H9 (cell line): ENCODE data around the gene MUTYH. TPM values are rescaled to one million over a fixed set of nuclear protein-coding genes. Genes with fewer than 3 reads are reported as not detected.

Source experiments
- DNase-seq: peaks from one replicate; pipeline ENCODE4 v3.0.0-alpha.2; 2017
- H2AFZ ChIP-seq: one replicate; pipeline ENCODE4 v1.6.1; 2013; ENCODE audit warnings: mild to moderate bottlenecking, low read length, control low read depth, moderate library complexity
- H2AK5ac ChIP-seq: 2 replicates; pipeline ENCODE4 v1.6.1; 2013; ENCODE audit warnings: low read length, control low read depth, mixed read lengths; ENCODE audit not compliant: insufficient read length
- H2BK120ac ChIP-seq: one replicate; pipeline ENCODE4 v1.6.1; 2013; ENCODE audit warnings: low read depth, mild to moderate bottlenecking, low read length, control low read depth, inconsistent platforms; ENCODE audit not compliant: poor library complexity, severe bottlenecking
- H2BK12ac ChIP-seq: 2 replicates; pipeline ENCODE4 v1.6.1; 2013; ENCODE audit warnings: low read length, control low read depth, mixed read lengths, low read depth; ENCODE audit not compliant: insufficient read length
- H2BK15ac ChIP-seq: 2 replicates; pipeline ENCODE4 v1.6.1; 2013; ENCODE audit warnings: low read depth, low read length, control low read depth
- H2BK20ac ChIP-seq: one replicate; pipeline ENCODE4 v1.6.1; 2013; ENCODE audit warnings: low read depth, mild to moderate bottlenecking, low read length, control low read depth, inconsistent platforms; ENCODE audit not compliant: poor library complexity, severe bottlenecking
- H2BK5ac ChIP-seq: 2 replicates; pipeline ENCODE4 v1.6.1; 2013; ENCODE audit warnings: low read length, control low read depth, mixed read lengths; ENCODE audit not compliant: insufficient read length
- H3K14ac ChIP-seq: 2 replicates; pipeline ENCODE4 v1.6.1; 2013; ENCODE audit warnings: low read length, control low read depth; ENCODE audit not compliant: insufficient read depth
- H3K18ac ChIP-seq: 2 replicates; pipeline ENCODE4 v1.6.1; 2013; ENCODE audit warnings: low read depth, mild to moderate bottlenecking, mixed read lengths, low read length, control low read depth; ENCODE audit not compliant: insufficient read length
- H3K23ac ChIP-seq: 2 replicates; pipeline ENCODE4 v1.6.1; 2013; ENCODE audit warnings: low read length, control low read depth, mixed read lengths, low read depth; ENCODE audit not compliant: insufficient read length
- H3K23me2 ChIP-seq: 2 replicates; pipeline ENCODE4 v1.6.1; 2013; ENCODE audit warnings: low read depth, mild to moderate bottlenecking, mixed read lengths, low read length, control low read depth; ENCODE audit not compliant: insufficient read length, poor library complexity, severe bottlenecking
- H3K27ac ChIP-seq: 2 replicates; pipeline ENCODE4 v1.5.1; 2013; ENCODE audit warnings: low read length, control low read depth, mixed read lengths, low read depth; ENCODE audit not compliant: insufficient read length
- H3K27me3 ChIP-seq: 2 replicates; pipeline ENCODE4 v1.6.1; 2013; ENCODE audit warnings: low read length, control low read depth, inconsistent platforms; ENCODE audit not compliant: insufficient read depth
- H3K4ac ChIP-seq: 2 replicates; pipeline ENCODE4 v1.6.1; 2013; ENCODE audit warnings: low read depth, mild to moderate bottlenecking, control low read depth, inconsistent platforms, low read length, moderate library complexity
- H3K4me1 ChIP-seq: 2 replicates; pipeline ENCODE4 v1.6.1; 2013; ENCODE audit warnings: low read length, control low read depth, inconsistent platforms; ENCODE audit not compliant: insufficient read depth
- H3K4me2 ChIP-seq: 2 replicates; pipeline ENCODE4 v1.6.1; 2013; ENCODE audit warnings: low read length, control low read depth, mixed read lengths; ENCODE audit not compliant: insufficient read length, insufficient read depth
- H3K56ac ChIP-seq: 2 replicates; pipeline ENCODE4 v1.6.1; 2013; ENCODE audit warnings: low read depth, mild to moderate bottlenecking, mixed read lengths, low read length, control low read depth; ENCODE audit not compliant: insufficient read length
- H3K79me1 ChIP-seq: 2 replicates; pipeline ENCODE4 v1.6.1; 2013; ENCODE audit warnings: low read depth, mild to moderate bottlenecking, moderate library complexity, low read length, control low read depth, inconsistent platforms; ENCODE audit not compliant: insufficient read depth, poor library complexity, severe bottlenecking
- H3K79me2 ChIP-seq: 2 replicates; pipeline ENCODE4 v1.6.1; 2013; ENCODE audit warnings: low read length, control low read depth, inconsistent platforms; ENCODE audit not compliant: insufficient read depth
- H3K9ac ChIP-seq: 2 replicates; pipeline ENCODE4 v1.6.1; 2013; ENCODE audit warnings: low read length, control low read depth, mixed read lengths; ENCODE audit not compliant: insufficient read length; ENCODE audit errors: extremely low read depth
- H3K9me3 ChIP-seq: one replicate; pipeline ENCODE4 v1.6.1; 2013; ENCODE audit warnings: low read depth, low read length, inconsistent platforms; ENCODE audit not compliant: control insufficient read depth
- H3T11ph ChIP-seq: one replicate; pipeline ENCODE4 v1.6.1; 2013; ENCODE audit warnings: mild to moderate bottlenecking, low read length, control low read depth, inconsistent platforms
- H4K20me1 ChIP-seq: one replicate; pipeline ENCODE4 v1.6.1; 2013; ENCODE audit not compliant: control insufficient read depth, insufficient read length, insufficient read depth
- H4K5ac ChIP-seq: 2 replicates; pipeline ENCODE4 v1.6.1; 2013; ENCODE audit warnings: low read depth, mild to moderate bottlenecking, mixed read lengths, low read length, control low read depth; ENCODE audit not compliant: insufficient read length
- H4K8ac ChIP-seq: replicated peaks from 2 replicates; pipeline ENCODE4 v1.6.1; 2013; ENCODE audit warnings: low read length, control low read depth, mixed read lengths, low read depth; ENCODE audit not compliant: insufficient read length
- H4K91ac ChIP-seq: 2 replicates; pipeline ENCODE4 v1.6.1; 2013; ENCODE audit warnings: low read depth, mild to moderate bottlenecking, moderate library complexity, mixed read lengths, low read length, control low read depth; ENCODE audit not compliant: insufficient read length
- H3K27ac Mint-ChIP-seq, 3 experiments: 2 replicates in 2 of 3; 3 replicates in 1 of 3; pipeline ENCODE4 v1.8.0; 2020 to 2021; ENCODE audit warnings: mixed read lengths in 3 of 3, mild to moderate bottlenecking in 1 of 3, moderate library complexity in 1 of 3
- H3K27me3 Mint-ChIP-seq: 2 replicates; pipeline ENCODE4 v1.8.0; 2021; ENCODE audit warnings: low read depth, mild to moderate bottlenecking, moderate library complexity, mixed read lengths
- H3K36me3 Mint-ChIP-seq, 3 experiments: 2 replicates in 2 of 3; 3 replicates in 1 of 3; pipeline ENCODE4 v1.8.0; 2020 to 2021; ENCODE audit warnings: low read depth in 3 of 3, mixed read lengths in 3 of 3; ENCODE audit not compliant: insufficient read depth in 1 of 3
- H3K4me1 Mint-ChIP-seq, 2 experiments: 2 replicates each; pipeline ENCODE4 v1.8.0; 2020; ENCODE audit warnings: mixed read lengths in 2 of 2
- H3K4me3 Mint-ChIP-seq, 2 experiments: 2 replicates in 1 of 2; 3 replicates in 1 of 2; pipeline ENCODE4 v1.8.0; 2020 to 2021; ENCODE audit warnings: mild to moderate bottlenecking in 2 of 2, mixed read lengths in 2 of 2, moderate library complexity in 1 of 2
- H3K9me3 Mint-ChIP-seq, 2 experiments: 2 replicates in 1 of 2; 3 replicates in 1 of 2; pipeline ENCODE4 v1.8.0; 2020; ENCODE audit warnings: mild to moderate bottlenecking in 2 of 2, mixed read lengths in 2 of 2, moderate library complexity in 1 of 2
- WGBS: extraction: QIAGEN DNeasy Blood & Tissue Kit; methylation state at CpG from one replicate; pipeline ENCODE4 v1.1.7; 2013; ENCODE audit warnings: missing lambda C conversion rate, low lambda C conversion rate, mixed read lengths; ENCODE audit not compliant: insufficient read length; ENCODE audit errors: extremely low coverage; 5-methylcytosine and 5-hydroxymethylcytosine counted together
- total RNA-seq: library from RNA; stranded (reverse); gene quantifications from 2 replicates; pipeline ENCODE4 v1.2.1, GENCODE V29; 2021
- TF ChIP-seq, protein P1 (sequence below): fragments of 200-600 bp; sonication (generic); conservative IDR thresholded peaks from 3 replicates; pipeline ENCODE4 v1.8.0; 2021; ENCODE audit warnings: antibody characterized with exemption, mild to moderate bottlenecking

MUTYH gene
- total RNA-seq, 1 experiment from 2014 or later = 52.6 TPM

DNA sequence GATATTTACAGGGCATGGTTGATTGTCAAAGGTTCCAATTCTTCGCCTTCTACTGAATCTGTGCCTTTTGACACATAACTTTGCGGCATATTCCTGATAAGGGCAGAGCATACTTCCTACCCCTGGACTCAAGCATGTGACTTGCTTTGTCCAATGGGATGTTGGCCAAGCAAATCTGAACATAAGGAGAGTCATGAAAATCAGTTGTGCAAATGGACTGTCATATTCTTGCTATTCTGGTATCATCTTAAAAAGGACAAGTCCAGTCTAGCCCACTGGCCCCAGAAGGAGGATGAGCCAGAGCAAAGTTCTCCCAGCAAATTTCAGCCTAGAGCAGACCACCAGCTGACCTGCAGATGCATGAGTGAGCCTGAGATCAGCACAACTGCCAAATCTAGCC lies 41.0 kb upstream of the MUTYH start:
- Histone ChIP-seq H4K8ac (no peak overlapping the region), H3K79me1 (no peaks in the 10 kb centered on the region), H3K27me3 (no peaks in the 10 kb centered on the region), H2BK20ac (no peak overlapping the region), H3K14ac (no peak overlapping the region), H3K4me1 (no peaks in the 10 kb centered on the region), H3K23ac (no peak overlapping the region), H3K56ac (no peak overlapping the region), H3K9ac (no peak overlapping the region), H4K20me1 (no peaks in the 10 kb centered on the region), H2BK5ac (no peak overlapping the region), H3K79me2 (no peaks in the 10 kb centered on the region), H2BK120ac (no peak overlapping the region), H4K91ac (no peak overlapping the region), H3K4ac (no peak overlapping the region), H3K4me2 (no peak overlapping the region), H3K23me2 (no peaks in the 10 kb centered on the region), H3K27ac (no peak overlapping the region), H3K9me3 (no peaks in the 10 kb centered on the region), H2BK12ac (no peak overlapping the region), H3T11ph (no peak overlapping the region), H2BK15ac (no peak overlapping the region), H2AFZ (no peak overlapping the region), H3K18ac (no peak overlapping the region), H2AK5ac (no peak overlapping the region), H4K5ac (no peak overlapping the region)
- H3K27ac Mint-ChIP-seq = peak overlapping the region in 1 of 3 experiments; percentile 46; a peak in 1 of 7 replicates
- no peaks in the 10 kb centered on the region for H3K4me1 Mint-ChIP-seq
- no CpG with 5 or more reads among the region's 2 CpGs for WGBS
- no peak for DNase-seq
- no peaks in the 10 kb centered on the region for H3K36me3 Mint-ChIP-seq
- TF ChIP-seq, protein P1, sequence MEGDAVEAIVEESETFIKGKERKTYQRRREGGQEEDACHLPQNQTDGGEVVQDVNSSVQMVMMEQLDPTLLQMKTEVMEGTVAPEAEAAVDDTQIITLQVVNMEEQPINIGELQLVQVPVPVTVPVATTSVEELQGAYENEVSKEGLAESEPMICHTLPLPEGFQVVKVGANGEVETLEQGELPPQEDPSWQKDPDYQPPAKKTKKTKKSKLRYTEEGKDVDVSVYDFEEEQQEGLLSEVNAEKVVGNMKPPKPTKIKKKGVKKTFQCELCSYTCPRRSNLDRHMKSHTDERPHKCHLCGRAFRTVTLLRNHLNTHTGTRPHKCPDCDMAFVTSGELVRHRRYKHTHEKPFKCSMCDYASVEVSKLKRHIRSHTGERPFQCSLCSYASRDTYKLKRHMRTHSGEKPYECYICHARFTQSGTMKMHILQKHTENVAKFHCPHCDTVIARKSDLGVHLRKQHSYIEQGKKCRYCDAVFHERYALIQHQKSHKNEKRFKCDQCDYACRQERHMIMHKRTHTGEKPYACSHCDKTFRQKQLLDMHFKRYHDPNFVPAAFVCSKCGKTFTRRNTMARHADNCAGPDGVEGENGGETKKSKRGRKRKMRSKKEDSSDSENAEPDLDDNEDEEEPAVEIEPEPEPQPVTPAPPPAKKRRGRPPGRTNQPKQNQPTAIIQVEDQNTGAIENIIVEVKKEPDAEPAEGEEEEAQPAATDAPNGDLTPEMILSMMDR = no peak
- no peaks in the 10 kb centered on the region for H3K27me3 Mint-ChIP-seq
- H3K9me3 Mint-ChIP-seq = no peaks in the 10 kb centered on the region
- no peak overlapping the region for H3K4me3 Mint-ChIP-seq
